Coronary artery (tissue), 2 donors: ENCODE measurements around the gene MYO16.

Experiments used
- DNase-seq: peaks from one replicate; pipeline ENCODE4 v3.0.0-alpha.2; 2017; ENCODE audit warnings: low spot score
- H3K27ac ChIP-seq, 2 donors: fragments of 200-600 bp; sonication (generic); one replicate each; pipeline ENCODE4 v1.5.1; 2016 to 2019
- H3K4me3 ChIP-seq: fragments of 200-600 bp; sonication (generic); 2 replicates; pipeline ENCODE4 v1.5.1; 2016; ENCODE audit warnings: mild to moderate bottlenecking, moderate library complexity
- CTCF ChIP-seq: fragments of 200-600 bp; sonication (generic); IDR thresholded peaks from one replicate; pipeline ENCODE4 v1.5.1; 2019; ENCODE audit warnings: antibody characterized with exemption

MYO16 gene

DNA sequence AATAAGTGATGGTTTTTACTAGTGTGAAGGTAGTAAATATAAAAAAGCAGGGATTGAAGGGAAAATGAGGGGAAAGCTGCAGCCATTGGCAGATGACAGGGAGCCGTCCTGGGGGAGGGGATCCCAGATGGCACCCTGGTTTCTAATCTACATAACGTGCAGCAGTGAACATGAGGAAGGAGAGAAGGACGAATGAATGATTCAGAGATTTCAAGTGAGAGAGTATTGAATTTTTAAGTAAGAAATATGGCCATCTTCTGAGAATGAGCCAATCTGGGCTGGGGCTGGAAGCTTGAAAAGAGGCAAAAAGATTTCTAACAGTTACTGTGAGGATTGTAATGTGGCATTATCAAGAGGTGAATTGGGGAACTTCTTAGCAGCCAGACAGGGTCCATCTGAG, 414.2 kb downstream of the MYO16 start:
- no peak for DNase-seq
- no peak for TF ChIP-seq CTCF
- no peak overlapping the region for H3K4me3 ChIP-seq
- no peak overlapping the region for H3K27ac ChIP-seq

DNA sequence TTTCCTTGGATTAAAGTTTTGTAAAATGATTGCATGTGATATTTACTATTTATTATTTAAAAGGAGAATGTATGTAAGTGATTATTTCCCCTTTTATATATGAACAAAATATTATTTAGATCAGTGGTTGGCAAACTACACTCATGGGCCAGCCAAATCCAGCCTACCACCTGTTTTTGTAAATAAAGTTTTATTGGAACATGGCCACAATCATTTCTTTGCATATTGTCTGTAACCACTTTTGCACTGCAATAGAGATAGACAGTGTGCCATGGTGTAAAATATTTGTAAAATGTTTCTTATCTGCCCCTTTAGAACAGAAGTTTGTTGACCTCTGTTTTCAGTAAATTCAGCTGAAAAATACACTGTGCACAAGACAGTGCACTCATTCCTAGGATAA, 426.4 kb downstream of the MYO16 start:
- Histone ChIP-seq H3K4me3 (no peak overlapping the region), H3K27ac (no peak overlapping the region)
- TF ChIP-seq CTCF, result no peak
- no peak for DNase-seq

DNA sequence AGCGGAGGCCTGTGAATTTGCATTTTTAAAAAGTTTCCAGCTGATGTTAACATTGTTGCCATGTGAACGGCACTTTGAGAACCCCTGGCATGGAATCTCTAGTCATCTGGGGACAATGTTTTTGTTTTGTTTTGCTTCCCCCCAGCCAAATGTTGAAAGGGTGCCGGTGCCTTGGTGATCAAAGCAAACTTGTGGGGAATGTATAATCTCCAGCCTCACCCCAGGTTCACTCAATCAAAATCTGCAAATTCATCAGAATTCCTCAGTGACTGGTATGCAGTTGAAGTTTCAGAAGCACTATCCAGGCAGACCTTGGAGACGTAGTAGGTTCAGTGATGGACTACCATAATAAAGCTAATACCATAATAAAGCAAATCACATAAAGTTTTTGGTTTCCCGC, 428.7 kb downstream of the MYO16 start:
- Histone ChIP-seq H3K27ac (no peak overlapping the region), H3K4me3 (no peak overlapping the region)
- DNase-seq, result no peak
- no peak for TF ChIP-seq CTCF

GRCh38 chr13:109072505-109072904, 443.1 kb downstream of the MYO16 start:
- Histone ChIP-seq H3K4me3 (no peak overlapping the region), H3K27ac (no peak overlapping the region)
- DNase-seq, result no peak
- no peak for TF ChIP-seq CTCF

GRCh38 chr13:109074436-109074835, 445.0 kb downstream of the MYO16 start:
- DNase-seq, result no peak
- TF ChIP-seq CTCF, result no peak
- no peak overlapping the region for H3K27ac ChIP-seq
- no peak overlapping the region for H3K4me3 ChIP-seq

GRCh38 chr13:109074853-109075252, 445.4 kb downstream of the MYO16 start:
- TF ChIP-seq CTCF, result no peak
- no peak overlapping the region for H3K27ac ChIP-seq
- no peak for DNase-seq
- H3K4me3 ChIP-seq, result no peak overlapping the region

GRCh38 chr13:109087916-109088623, 458.7 kb downstream of the MYO16 start:
- no peak for DNase-seq
- Histone ChIP-seq H3K27ac (no peak overlapping the region), H3K4me3 (no peak overlapping the region)
- TF ChIP-seq CTCF, result no peak
